ENCODE data around the gene LAMC3.

LAMC3 gene

GRCh38 chr9:131126059-131126426 lies 117.1 kb downstream of the LAMC3 start:
- Histone ChIP-seq H3K36me3 (ENCODE audit: control insufficient read depth, insufficient read depth, low read length) (peaks cover 45% of the 10 kb centered on the region), H3K9me3 (ENCODE audit: control insufficient read depth, low read length) (no peaks in the 10 kb centered on the region), H3K4me3 (ENCODE audit: extremely low read depth, insufficient read depth, low read length, poor library complexity, severe bottlenecking) (peak overlapping the region; percentile 86), H3K27ac (ENCODE audit: low read depth, low read length, severe bottlenecking) (peak overlapping the region; percentile 55), H3K4me1 (ENCODE audit: control insufficient read depth, insufficient read depth, low read length, poor library complexity, severe bottlenecking) (peaks cover 4% of the 10 kb centered on the region)
- 5 to 13% methylated on average over 7 of the region's 11 CpGs for WGBS, 2 experiments (ENCODE audit: insufficient coverage in 2 of 2)

DNA sequence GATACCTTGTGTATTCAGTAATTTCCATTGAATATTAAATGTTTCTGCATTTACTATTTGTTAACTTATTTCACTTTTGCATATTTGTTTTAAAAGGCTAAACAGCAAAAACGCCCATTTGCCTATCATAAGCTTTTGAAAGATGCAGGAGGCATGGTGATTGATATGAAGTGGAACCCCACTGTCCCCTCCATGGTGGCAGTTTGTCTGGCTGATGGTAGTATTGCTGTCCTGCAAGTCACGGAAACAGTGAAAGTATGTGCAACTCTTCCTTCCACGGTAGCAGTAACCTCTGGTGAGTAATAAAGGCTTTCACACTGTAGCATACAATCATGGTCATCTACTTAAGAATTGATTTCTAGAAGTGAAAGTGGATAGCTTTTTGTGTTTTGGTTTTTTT lies 120.2 kb downstream of the LAMC3 start:
- Histone ChIP-seq H3K4me1 (ENCODE audit: control insufficient read depth, insufficient read depth, low read length, poor library complexity, severe bottlenecking) (peaks cover 4% of the 10 kb centered on the region), H3K4me3 (ENCODE audit: extremely low read depth, insufficient read depth, low read length, poor library complexity, severe bottlenecking) (no peak overlapping the region), H3K9me3 (ENCODE audit: control insufficient read depth, low read length) (no peaks in the 10 kb centered on the region), H3K36me3 (ENCODE audit: control insufficient read depth, insufficient read depth, low read length) (peaks cover 74% of the 10 kb centered on the region), H3K27ac (ENCODE audit: low read depth, low read length, severe bottlenecking) (no peak overlapping the region)
- WGBS, 2 experiments (ENCODE audit: insufficient coverage in 2 of 2) = 100% methylated on average over 1 of the region's 3 CpGs; no CpG with 5 or more reads in 1 of the 2 experiments

DNA sequence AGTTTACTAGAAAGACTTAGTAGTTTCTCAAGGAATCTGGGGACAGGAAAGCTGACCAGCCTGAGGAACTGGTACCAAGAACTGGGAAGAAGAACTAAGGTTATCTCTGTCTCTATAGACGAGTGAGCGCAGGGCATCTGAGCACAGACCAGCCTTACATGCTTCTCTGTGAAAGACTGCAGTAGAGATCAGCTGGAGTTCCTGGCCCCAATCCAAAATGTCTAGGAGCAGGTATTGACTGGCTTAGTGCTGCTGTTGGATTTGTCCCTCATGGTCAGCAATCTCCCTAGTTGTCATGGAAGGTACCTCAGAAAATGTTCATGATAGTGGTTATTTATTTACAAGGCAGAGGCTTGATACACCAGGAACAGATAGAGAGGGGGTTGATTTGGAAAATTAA lies 129.7 kb downstream of the LAMC3 start:
- Histone ChIP-seq H3K4me1 (ENCODE audit: control insufficient read depth, insufficient read depth, low read length, poor library complexity, severe bottlenecking) (no peaks in the 10 kb centered on the region), H3K4me3 (ENCODE audit: extremely low read depth, insufficient read depth, low read length, poor library complexity, severe bottlenecking) (no peak overlapping the region), H3K27ac (ENCODE audit: low read depth, low read length, severe bottlenecking) (no peak overlapping the region), H3K36me3 (ENCODE audit: control insufficient read depth, insufficient read depth, low read length) (peaks cover 88% of the 10 kb centered on the region), H3K9me3 (ENCODE audit: control insufficient read depth, low read length) (no peaks in the 10 kb centered on the region)
- 96 to 100% methylated on average over 2 of the region's 2 CpGs for WGBS, 2 experiments (ENCODE audit: insufficient coverage in 2 of 2)

DNA sequence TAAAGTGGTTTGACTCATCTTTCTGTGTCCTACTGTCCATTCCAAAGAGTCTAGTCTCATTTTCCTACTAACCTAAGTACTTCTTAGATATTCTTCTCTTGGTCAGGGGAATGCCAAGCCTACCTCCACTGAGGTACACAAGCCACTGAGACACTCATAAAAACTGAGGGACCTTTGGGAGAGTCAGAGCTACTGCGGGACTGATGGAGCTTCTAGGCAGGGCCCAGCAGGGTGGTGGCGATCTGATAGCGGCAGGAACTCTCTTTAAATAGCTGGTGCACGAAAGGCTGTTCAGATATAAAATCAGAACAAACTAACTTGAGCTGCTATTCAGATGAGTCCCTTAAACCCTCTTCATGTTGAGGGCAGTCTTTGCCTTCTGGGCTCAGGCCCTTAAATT lies 131.1 kb downstream of the LAMC3 start:
- Histone ChIP-seq H3K9me3 (ENCODE audit: control insufficient read depth, low read length) (no peaks in the 10 kb centered on the region), H3K27ac (ENCODE audit: low read depth, low read length, severe bottlenecking) (no peak overlapping the region), H3K36me3 (ENCODE audit: control insufficient read depth, insufficient read depth, low read length) (peaks cover 89% of the 10 kb centered on the region), H3K4me3 (ENCODE audit: extremely low read depth, insufficient read depth, low read length, poor library complexity, severe bottlenecking) (no peak overlapping the region), H3K4me1 (ENCODE audit: control insufficient read depth, insufficient read depth, low read length, poor library complexity, severe bottlenecking) (no peaks in the 10 kb centered on the region)
- 96 to 97% methylated on average over 4 of the region's 4 CpGs for WGBS, 2 experiments (ENCODE audit: insufficient coverage in 2 of 2)

GRCh38 chr9:131140550-131140949 lies 131.6 kb downstream of the LAMC3 start:
- H3K36me3 ChIP-seq (ENCODE audit: control insufficient read depth, insufficient read depth, low read length) = peaks cover 89% of the 10 kb centered on the region
- no peaks in the 10 kb centered on the region for H3K9me3 ChIP-seq (ENCODE audit: control insufficient read depth, low read length)
- H3K4me1 ChIP-seq (ENCODE audit: control insufficient read depth, insufficient read depth, low read length, poor library complexity, severe bottlenecking) = no peaks in the 10 kb centered on the region
- no peak overlapping the region for H3K27ac ChIP-seq (ENCODE audit: low read depth, low read length, severe bottlenecking)
- WGBS, 2 experiments (ENCODE audit: insufficient coverage in 2 of 2) = 100% methylated on average over 1 to 3 of the region's 3 CpGs
- no peak overlapping the region for H3K4me3 ChIP-seq (ENCODE audit: extremely low read depth, insufficient read depth, low read length, poor library complexity, severe bottlenecking)

DNA sequence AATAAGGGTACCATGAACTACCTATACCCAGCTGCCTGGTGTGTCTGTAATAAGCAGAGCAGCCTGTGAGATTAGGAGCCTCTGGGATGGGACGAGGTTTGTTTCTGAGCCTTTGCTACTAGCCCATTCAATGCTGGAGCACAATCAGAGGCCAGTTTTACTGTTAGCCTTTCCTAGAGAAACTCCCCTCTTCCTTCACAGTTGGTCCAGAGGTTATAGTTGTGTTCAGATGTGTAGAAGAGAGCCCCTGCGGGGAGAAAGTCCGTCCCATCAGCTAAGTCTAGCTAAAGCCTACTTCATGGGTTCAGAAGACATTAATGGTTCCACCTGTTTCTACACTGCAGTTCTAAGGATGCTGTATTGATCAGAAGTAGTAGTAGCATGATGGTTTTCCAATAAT lies 133.2 kb downstream of the LAMC3 start:
- no peaks in the 10 kb centered on the region for H3K9me3 ChIP-seq (ENCODE audit: control insufficient read depth, low read length)
- 83% methylated on average over 1 of the region's 3 CpGs; no CpG with 5 or more reads in 1 of the 2 experiments for WGBS, 2 experiments (ENCODE audit: insufficient coverage in 2 of 2)

More for the DNA sequence above, 133.2 kb downstream of the LAMC3 start:
- Histone ChIP-seq H3K4me1 (ENCODE audit: control insufficient read depth, insufficient read depth, low read length, poor library complexity, severe bottlenecking) (no peaks in the 10 kb centered on the region), H3K27ac (ENCODE audit: low read depth, low read length, severe bottlenecking) (no peak overlapping the region), H3K4me3 (ENCODE audit: extremely low read depth, insufficient read depth, low read length, poor library complexity, severe bottlenecking) (no peak overlapping the region), H3K36me3 (ENCODE audit: control insufficient read depth, insufficient read depth, low read length) (peaks cover 89% of the 10 kb centered on the region)

Measured in mesodermal cell (in vitro differentiated cells).